Measurements from ENCODE around the gene PRAC2.

PRAC2 gene

DNA sequence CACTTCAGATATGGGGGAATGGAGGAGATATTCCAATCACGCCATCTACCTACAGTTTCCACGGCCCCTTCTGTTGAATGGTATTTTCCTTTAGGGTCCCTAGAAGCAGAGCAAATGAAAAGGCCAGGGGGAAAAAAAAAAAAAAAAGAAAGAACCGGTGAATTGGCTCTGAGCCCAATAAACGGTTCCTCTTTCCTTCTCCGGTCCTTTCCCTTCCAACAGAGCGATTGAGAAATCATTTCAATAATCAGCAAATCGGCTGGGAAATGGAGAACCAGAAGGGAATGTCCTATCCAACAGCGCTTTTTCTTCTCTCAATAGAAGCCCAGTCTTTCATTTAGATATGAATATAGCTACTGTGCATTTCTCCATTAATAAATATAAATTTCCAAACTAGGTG, 32.4 kb downstream of the PRAC2 start:
- no peaks in the 10 kb centered on the region; the same call in 1 of the 2 replicates for H4K20me1 ChIP-seq (ENCODE audit: insufficient read depth, low read length)
- H3K79me2 ChIP-seq (ENCODE audit: insufficient read depth, low read length): no peaks in the 10 kb centered on the region
- H3K4me3 ChIP-seq (ENCODE audit: low read depth, low read length, poor library complexity, severe bottlenecking): no peak overlapping the region
- H3K36me3 ChIP-seq (ENCODE audit: insufficient read depth, low read length): no peaks in the 10 kb centered on the region
- H3K9ac ChIP-seq (ENCODE audit: low read length): no peak overlapping the region
- peaks cover 4% of the 10 kb centered on the region; the same call in 1 of the 2 replicates for H3K27me3 ChIP-seq (ENCODE audit: insufficient read depth, low read length)
- no peak overlapping the region for H2AFZ ChIP-seq (ENCODE audit: low read length)
- no peaks in the 10 kb centered on the region for H3K9me3 ChIP-seq (ENCODE audit: low read length)
- H3F3A ChIP-seq (ENCODE audit: insufficient read depth, low read length): no peaks in the 10 kb centered on the region
- no peak overlapping the region for H3K27ac ChIP-seq (ENCODE audit: low read depth, low read length, poor library complexity, severe bottlenecking)
- H3K4me2 ChIP-seq (ENCODE audit: low read length): no peak overlapping the region
- H3K4me1 ChIP-seq (ENCODE audit: insufficient read depth, low read length, severe bottlenecking): no peaks in the 10 kb centered on the region
- TF ChIP-seq EZH2 (IDR thresholded peaks at IDR 0.05; ENCODE audit: borderline replicate concordance, low read length): no peak
- TF ChIP-seq, protein P1, sequence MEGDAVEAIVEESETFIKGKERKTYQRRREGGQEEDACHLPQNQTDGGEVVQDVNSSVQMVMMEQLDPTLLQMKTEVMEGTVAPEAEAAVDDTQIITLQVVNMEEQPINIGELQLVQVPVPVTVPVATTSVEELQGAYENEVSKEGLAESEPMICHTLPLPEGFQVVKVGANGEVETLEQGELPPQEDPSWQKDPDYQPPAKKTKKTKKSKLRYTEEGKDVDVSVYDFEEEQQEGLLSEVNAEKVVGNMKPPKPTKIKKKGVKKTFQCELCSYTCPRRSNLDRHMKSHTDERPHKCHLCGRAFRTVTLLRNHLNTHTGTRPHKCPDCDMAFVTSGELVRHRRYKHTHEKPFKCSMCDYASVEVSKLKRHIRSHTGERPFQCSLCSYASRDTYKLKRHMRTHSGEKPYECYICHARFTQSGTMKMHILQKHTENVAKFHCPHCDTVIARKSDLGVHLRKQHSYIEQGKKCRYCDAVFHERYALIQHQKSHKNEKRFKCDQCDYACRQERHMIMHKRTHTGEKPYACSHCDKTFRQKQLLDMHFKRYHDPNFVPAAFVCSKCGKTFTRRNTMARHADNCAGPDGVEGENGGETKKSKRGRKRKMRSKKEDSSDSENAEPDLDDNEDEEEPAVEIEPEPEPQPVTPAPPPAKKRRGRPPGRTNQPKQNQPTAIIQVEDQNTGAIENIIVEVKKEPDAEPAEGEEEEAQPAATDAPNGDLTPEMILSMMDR (IDR thresholded peaks at IDR 0.05; ENCODE audit: low read length): no peak
- H3K9me2 ChIP-seq (ENCODE audit: low read depth, low read length): no peaks in the 10 kb centered on the region

DNA sequence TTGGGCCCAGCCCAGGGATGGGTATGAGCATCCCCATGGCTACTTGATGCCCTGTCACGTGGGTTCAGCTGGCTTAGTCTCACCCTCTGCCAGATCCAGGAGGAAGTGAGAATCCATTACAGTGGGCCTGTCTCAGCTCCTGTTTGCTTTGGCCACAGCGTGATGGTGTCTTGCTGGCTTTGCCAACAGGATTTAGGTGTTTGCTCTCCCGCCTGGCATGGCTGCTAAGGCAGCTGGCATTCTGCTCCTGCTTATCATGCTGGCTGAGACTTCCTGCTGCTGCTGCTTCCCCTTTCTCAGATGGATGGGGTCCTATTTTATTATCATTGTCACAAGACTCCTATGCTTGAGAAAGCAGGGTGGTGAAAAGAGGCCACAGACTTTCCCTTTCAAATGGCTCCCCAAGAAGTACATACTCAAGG, 33.9 kb downstream of the PRAC2 start:
- TF ChIP-seq, protein P1 (IDR thresholded peaks at IDR 0.05; ENCODE audit: low read length): no peak
- TF ChIP-seq EZH2 (IDR thresholded peaks at IDR 0.05; ENCODE audit: borderline replicate concordance, low read length): no peak
- H3F3A ChIP-seq (ENCODE audit: insufficient read depth, low read length): no peaks in the 10 kb centered on the region
- H3K9ac ChIP-seq (ENCODE audit: low read length): no peak overlapping the region
- no peak overlapping the region for H2AFZ ChIP-seq (ENCODE audit: low read length)
- no peaks in the 10 kb centered on the region; the same call in 1 of the 2 replicates for H3K27me3 ChIP-seq (ENCODE audit: insufficient read depth, low read length)
- H3K36me3 ChIP-seq (ENCODE audit: insufficient read depth, low read length): no peaks in the 10 kb centered on the region
- no peaks in the 10 kb centered on the region for H3K9me2 ChIP-seq (ENCODE audit: low read depth, low read length)
- H3K79me2 ChIP-seq (ENCODE audit: insufficient read depth, low read length): no peaks in the 10 kb centered on the region
- H3K9me3 ChIP-seq (ENCODE audit: low read length): no peaks in the 10 kb centered on the region
- no peak overlapping the region for H3K4me2 ChIP-seq (ENCODE audit: low read length)
- no peaks in the 10 kb centered on the region for H3K4me1 ChIP-seq (ENCODE audit: insufficient read depth, low read length, severe bottlenecking)
- H4K20me1 ChIP-seq (ENCODE audit: insufficient read depth, low read length): no peaks in the 10 kb centered on the region; the same call in 1 of the 2 replicates
- H3K27ac ChIP-seq (ENCODE audit: low read depth, low read length, poor library complexity, severe bottlenecking): no peak overlapping the region
- no peak overlapping the region for H3K4me3 ChIP-seq (ENCODE audit: low read depth, low read length, poor library complexity, severe bottlenecking)

DNA sequence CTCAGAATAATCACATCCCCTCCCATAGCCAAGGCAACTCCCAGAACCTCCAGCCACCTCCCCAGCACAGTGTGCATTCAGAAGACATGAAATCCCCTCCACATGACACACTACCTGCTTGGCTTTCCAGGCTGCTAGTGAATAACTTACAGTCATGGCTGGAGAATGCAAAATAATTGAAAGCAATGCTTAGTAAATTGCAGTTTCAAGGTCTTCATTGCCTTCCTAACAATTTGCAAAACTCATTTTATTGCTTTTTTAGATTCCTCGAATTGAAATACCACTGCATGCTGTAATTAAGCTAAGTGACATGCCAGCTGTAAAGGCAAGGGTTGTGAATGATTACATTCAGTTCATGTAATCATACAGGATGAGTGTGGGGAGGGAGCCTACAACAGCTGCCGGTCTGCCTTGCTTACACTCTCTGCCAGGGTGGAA, 34.6 kb downstream of the PRAC2 start:
- Histone ChIP-seq H3F3A (ENCODE audit: insufficient read depth, low read length) (no peaks in the 10 kb centered on the region), H3K9me3 (ENCODE audit: low read length) (no peaks in the 10 kb centered on the region), H4K20me1 (ENCODE audit: insufficient read depth, low read length) (no peaks in the 10 kb centered on the region; the same call in 1 of the 2 replicates), H3K4me2 (ENCODE audit: low read length) (no peak overlapping the region), H3K27me3 (ENCODE audit: insufficient read depth, low read length) (no peaks in the 10 kb centered on the region), H3K27ac (ENCODE audit: low read depth, low read length, poor library complexity, severe bottlenecking) (no peak overlapping the region), H3K4me3 (ENCODE audit: low read depth, low read length, poor library complexity, severe bottlenecking) (no peak overlapping the region), H3K79me2 (ENCODE audit: insufficient read depth, low read length) (no peaks in the 10 kb centered on the region), H3K9ac (ENCODE audit: low read length) (no peak overlapping the region), H3K9me2 (ENCODE audit: low read depth, low read length) (no peaks in the 10 kb centered on the region), H3K4me1 (ENCODE audit: insufficient read depth, low read length, severe bottlenecking) (no peaks in the 10 kb centered on the region), H2AFZ (ENCODE audit: low read length) (no peak overlapping the region), H3K36me3 (ENCODE audit: insufficient read depth, low read length) (no peaks in the 10 kb centered on the region)
- TF ChIP-seq, protein P1 (IDR thresholded peaks at IDR 0.05; ENCODE audit: low read length): no peak
- no peak for TF ChIP-seq EZH2 (IDR thresholded peaks at IDR 0.05; ENCODE audit: borderline replicate concordance, low read length)

All from OCI-LY1 (cell line).